Esophagus muscularis mucosa (tissue), 3 donors: ENCODE data around the gene B3GNT8.

Experiments
- POLR2A ChIP-seq: fragments of 450-650 bp; IDR thresholded peaks from one replicate; pipeline ENCODE4 v1.6.1; 2017; ENCODE audit warnings: antibody characterized with exemption, moderate library complexity, mild to moderate bottlenecking, low read depth
- TF ChIP-seq, protein P1 (sequence below), 3 experiments: fragments of 200-600 bp in 2 of 3; fragments of 450-650 bp in 1 of 3; sonication (generic) in 2 of 3; IDR thresholded peaks; one replicate each; pipeline ENCODE4 v1.5.1; 2017 to 2019; ENCODE audit warnings: antibody characterized with exemption in 3 of 3, mild to moderate bottlenecking in 2 of 3, moderate library complexity in 1 of 3

DNA sequence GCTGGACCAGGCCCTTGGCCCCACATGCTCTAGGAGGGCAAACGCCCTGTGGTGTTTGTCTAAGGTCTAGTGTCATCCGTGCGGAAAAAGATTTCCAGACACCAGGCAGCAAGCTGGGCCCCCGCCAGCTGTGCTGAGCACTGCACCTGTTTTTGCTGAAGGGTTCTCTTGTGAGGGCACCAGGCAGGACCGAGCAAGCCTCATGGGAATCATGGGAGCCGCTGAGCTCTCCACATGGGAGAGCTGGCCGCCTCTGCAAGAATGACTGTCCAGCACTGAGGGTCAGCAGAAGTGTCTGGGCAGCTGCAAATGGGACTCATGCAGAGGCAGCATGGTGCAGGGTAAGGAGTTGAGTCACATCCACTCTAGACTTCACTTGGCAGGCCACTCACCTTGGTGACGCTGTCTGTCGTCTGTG lies 12.0 kb downstream of the B3GNT8 start:
- TF ChIP-seq, protein P1, sequence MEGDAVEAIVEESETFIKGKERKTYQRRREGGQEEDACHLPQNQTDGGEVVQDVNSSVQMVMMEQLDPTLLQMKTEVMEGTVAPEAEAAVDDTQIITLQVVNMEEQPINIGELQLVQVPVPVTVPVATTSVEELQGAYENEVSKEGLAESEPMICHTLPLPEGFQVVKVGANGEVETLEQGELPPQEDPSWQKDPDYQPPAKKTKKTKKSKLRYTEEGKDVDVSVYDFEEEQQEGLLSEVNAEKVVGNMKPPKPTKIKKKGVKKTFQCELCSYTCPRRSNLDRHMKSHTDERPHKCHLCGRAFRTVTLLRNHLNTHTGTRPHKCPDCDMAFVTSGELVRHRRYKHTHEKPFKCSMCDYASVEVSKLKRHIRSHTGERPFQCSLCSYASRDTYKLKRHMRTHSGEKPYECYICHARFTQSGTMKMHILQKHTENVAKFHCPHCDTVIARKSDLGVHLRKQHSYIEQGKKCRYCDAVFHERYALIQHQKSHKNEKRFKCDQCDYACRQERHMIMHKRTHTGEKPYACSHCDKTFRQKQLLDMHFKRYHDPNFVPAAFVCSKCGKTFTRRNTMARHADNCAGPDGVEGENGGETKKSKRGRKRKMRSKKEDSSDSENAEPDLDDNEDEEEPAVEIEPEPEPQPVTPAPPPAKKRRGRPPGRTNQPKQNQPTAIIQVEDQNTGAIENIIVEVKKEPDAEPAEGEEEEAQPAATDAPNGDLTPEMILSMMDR (IDR thresholded peaks at IDR 0.05), result no peak
- TF ChIP-seq POLR2A, result no peak
